HPDE6-E6E7 (cell line): ENCODE results near the gene APBB2.
"Not testable (repeated sequence)": the region's sequence is repeated elsewhere in the genome, so short reads cannot be mapped to it uniquely, and the experiment has no call there.

Experiments
- DNase-seq: peaks from one replicate; pipeline ENCODE4 v3.0.0; 2011; ENCODE audit warnings: missing footprints; ENCODE audit errors: extremely low spot score

Gene APBB2

DNA sequence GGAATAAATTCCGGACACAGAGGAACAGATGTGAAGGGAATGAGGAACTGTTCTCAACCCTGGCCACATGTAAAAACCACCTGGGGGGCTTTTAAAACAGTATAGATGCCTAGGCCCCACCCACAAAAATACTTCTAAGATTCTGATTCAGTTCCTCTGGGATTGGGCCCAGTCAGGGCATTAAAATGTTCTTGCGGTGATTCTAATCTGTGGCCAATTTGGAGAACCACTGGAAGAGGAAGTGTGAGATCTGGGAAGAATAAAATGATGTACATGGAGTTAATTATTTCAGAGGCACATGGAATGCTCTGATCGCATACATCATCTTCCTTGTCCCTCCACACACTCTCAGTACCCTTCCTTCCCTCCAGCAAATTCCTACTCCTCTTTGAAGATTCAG, 192.2 kb downstream of the APBB2 start:
- no peak for DNase-seq

DNA sequence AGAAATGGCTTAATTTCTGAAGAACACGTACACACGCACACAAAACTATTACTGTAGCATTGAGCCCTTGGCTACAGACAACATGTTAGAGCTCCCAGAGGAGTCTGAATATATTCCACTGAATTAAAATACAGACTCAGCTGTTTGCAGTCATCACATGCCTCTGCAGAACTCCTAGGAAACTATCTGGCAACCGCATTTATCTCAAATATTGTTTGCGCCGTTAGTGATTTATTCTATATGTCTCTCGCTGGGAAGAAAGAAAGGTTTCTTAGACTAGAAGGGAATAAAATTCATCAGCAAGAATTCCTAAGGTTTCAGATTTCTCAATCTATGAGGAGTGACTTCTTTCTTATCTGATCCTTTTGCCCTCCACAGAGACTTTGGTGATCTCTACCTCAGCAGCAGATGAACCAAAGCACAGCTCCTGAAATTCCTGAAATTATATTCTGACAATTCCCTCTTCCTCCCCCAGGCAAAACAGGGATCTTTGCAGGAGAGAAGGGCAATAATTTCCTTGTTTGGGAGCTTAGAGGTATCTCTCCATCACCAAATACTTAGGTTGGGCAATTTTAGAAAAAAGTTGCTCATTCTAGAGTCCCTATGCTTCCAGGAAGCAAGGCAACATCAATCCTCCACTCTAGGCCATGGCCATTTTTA, 199.2 kb downstream of the APBB2 start:
- DNase-seq: no peak

GRCh38 chr4:41014158-41014557, 200.2 kb downstream of the APBB2 start:
- DNase-seq: no peak

DNA sequence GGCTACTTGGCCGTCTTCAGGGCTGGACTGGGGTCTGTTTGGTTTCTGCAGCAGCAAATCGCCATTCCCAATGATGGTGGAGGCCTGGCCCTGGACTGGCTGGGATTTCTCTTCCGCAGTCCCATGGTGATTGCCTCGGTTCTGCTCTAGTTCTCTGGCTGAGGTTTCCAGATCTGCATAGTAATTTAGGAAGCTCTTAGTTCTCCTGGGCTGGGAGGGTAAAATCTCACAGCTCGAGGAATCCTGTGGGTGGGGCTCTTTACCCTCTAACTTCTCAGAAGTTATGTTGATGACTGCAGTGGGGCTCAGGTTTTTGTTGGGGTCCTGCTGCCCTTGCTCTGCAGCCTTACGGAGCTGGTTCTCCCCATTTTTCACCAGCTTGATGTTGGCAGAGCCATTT, 200.6 kb downstream of the APBB2 start:
- no peak for DNase-seq

GRCh38 chr4:41012911-41013310, 201.4 kb downstream of the APBB2 start:
- no peak for DNase-seq

DNA sequence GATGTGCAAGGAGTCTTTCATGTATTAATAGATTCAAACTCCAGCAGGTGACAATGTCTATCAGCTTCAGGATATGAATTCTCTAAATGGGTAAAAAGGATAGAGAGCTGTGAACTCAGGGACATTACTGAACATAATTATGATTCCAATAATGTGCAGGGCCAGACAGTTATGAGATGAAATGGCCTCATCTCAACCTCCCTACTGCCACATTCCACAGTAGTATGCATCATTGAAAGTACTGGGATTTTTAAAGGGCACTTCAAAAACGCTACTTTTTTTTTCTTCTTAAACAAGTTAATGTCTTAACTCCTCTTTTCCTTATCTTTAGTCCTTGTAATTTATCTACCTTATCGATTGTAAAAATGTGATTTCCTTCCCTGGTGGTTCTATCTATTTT, 202.0 kb downstream of the APBB2 start:
- no peak for DNase-seq

DNA sequence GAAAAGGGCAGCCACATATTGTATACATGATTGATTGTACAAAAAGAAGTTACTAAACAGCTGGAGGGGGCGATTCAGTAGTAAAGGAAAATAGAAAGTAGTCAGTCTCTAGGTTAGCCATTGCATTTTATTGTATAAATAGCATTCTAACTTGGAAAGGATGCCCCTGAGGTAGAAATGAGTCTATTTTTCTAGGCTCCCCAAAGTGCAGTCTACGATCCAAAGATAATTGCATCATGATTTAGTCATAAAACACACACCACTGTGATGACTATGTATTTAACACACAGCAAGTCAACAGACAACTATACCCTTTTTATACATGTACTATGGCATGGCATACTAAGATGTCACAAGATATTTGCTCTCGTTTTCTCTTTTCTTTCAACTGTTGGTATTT, 204.9 kb downstream of the APBB2 start:
- DNase-seq: peak; percentile 25

DNA sequence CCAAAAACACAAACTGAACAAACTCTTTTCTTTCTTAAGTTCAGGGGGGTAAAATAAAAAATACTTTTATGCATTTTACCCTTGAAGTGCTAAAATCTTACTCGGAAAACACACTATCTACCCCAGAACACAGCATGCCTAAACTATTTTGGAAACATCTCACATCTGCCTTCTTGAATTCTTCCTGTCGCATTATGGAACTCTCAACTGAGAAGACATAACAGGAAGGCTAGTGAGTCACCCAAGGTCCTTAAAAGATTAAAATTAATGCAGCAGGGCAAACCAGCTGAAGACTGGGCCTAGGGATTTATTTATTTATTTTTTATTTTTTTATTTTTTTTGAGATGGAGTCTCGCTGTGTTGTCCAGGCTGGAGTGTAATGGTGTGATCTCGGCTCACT, 208.2 kb downstream of the APBB2 start:
- DNase-seq: no peak

DNA sequence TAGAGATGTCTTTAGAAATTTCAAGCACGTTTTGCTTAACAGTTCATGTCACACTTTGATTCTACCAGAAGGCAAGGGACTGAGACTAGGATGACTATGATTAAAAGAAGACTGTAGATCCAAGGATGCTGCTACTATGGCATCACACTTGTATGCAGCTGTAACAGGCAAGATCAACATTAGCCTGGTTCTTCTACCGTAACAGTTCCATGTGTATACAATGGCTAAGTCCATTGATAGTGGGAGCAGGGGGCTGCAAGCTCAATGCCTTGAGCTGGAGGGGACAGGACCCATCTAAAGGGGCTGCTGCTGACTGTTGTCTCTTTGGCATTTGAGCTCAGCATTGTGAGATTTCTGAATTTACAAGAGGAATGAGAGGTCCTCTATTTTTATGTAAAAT, 212.0 kb downstream of the APBB2 start:
- no peak for DNase-seq

- no peak for DNase-seq
Observed at GRCh38 chr4:41000356-41000755, 214.0 kb downstream of the APBB2 start.

- DNase-seq: peak; percentile 74
Observed at GRCh38 chr4:40998675-40999358, 215.5 kb downstream of the APBB2 start.

GRCh38 chr4:40995850-40996249, 218.5 kb downstream of the APBB2 start:
- no peak for DNase-seq

DNA sequence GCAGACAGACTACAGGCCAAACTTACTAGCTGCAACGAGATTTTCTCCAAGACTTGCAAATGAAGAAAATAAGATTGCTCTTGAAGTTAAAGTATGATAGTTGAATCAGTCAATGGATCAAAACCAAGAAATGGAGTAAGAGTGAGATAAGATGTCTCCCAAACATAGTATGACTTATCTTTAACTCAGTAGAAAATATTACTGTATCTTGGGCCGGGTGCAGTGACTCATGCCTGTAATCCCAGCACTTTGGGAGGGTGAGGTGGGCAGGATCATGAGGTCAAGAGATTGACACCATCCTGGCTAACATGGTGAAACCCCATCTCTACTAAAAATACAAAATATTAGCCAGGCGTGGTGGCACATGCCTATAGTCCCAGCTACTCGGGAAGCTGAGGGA, 220.0 kb downstream of the APBB2 start:
- DNase-seq: peak; percentile 49

- not testable (repeated sequence) for DNase-seq
Observed at GRCh38 chr4:40993296-40993693, 221.0 kb downstream of the APBB2 start.

- DNase-seq: peak; percentile 54
Observed at GRCh38 chr4:40992472-40993295, 221.7 kb downstream of the APBB2 start.

GRCh38 chr4:40991908-40992307, 222.4 kb downstream of the APBB2 start:
- DNase-seq: no peak

DNA sequence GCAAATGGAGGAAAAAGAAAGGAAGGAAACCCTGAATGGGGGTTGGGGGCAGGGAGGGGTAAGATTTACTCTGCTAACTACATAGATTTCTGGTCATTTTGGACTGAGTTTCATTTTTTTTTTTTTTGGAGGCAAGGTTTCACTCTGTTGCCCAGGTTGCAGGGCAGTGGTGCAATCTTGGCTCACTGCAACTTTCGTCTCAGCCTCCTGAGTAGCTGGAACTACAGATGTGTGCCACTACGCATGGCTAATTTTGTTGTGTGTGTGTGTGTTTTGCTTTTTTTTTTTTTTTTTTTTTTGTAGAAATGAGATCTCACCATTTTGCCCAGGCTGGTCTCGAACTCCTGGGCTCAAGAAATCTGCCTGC, 223.5 kb downstream of the APBB2 start:
- DNase-seq: no peak

DNA sequence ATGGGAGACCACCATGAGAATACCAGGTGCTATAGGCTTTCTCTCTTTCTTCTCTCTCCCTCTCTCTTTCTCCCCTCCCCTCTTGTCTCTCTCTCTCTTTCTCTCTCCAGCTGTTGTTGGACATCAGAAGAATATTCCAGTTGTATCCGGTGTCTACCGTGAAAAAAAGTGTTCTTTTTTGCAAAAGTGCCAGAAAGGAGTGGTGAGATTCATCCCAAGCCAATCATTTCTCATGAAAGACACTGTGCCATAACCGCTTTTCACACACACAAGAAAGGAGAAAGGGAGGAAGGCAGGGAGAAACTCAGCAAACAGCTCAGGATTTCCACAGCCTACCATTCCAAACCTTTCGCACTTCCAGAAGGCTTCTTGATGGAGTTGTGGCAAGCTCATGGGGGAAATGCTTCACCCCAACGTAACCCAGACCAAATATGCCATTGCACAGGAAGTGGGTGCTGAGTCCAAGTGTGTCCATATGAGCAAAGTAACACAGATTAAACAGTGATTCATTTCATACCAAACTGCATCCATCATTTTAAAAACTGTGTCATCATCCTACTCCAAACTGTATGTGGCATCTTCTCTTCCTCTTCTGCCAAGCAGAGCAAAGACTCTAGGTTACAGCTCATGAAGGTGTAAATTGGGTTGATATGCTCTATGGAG, 224.0 kb downstream of the APBB2 start:
- peak; percentile 64 for DNase-seq

DNA sequence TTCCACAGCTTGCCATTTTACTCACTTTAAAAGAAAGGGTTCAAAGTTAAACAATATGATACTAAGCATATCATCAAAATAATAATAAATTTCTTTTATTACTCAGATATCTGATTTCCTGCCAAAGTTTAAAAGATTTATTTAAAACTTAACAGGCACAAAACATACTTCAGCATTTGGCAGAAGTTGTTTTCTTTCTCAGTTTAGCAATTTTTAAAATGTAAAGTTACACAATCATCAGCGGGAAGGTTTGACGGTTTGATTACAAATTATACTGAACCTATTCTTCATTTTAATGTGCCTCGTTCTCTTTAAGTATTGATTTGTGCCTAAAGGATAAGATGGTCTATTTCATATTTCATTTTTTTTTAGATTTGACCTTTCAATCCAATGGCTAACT, 227.2 kb downstream of the APBB2 start:
- no peak for DNase-seq

DNA sequence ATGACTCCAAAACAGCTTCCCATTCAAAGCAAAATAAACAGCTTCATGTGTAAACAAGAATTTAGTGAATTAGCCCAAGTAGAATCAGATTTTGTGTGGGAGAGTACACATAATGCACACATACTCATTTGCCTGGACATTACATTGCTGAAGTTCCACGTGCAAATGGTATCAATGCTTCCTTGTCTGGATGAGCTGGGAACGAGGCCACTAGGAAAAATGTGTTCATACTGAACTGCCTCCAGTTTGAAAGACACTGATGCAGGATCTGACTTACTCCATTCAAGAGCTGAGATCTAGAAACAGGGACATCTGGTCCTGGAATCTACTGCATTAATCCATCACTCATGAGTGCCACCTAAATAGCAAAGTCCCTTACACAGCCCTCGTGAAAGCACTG, 228.0 kb downstream of the APBB2 start:
- no peak for DNase-seq

- DNase-seq: no peak
Observed at GRCh38 chr4:40984051-40984450, 230.3 kb downstream of the APBB2 start.

GRCh38 chr4:40980318-40980883, 233.9 kb downstream of the APBB2 start:
- no peak for DNase-seq
